ENCODE measurements around the gene TAF1C.

TAF1C gene

DNA sequence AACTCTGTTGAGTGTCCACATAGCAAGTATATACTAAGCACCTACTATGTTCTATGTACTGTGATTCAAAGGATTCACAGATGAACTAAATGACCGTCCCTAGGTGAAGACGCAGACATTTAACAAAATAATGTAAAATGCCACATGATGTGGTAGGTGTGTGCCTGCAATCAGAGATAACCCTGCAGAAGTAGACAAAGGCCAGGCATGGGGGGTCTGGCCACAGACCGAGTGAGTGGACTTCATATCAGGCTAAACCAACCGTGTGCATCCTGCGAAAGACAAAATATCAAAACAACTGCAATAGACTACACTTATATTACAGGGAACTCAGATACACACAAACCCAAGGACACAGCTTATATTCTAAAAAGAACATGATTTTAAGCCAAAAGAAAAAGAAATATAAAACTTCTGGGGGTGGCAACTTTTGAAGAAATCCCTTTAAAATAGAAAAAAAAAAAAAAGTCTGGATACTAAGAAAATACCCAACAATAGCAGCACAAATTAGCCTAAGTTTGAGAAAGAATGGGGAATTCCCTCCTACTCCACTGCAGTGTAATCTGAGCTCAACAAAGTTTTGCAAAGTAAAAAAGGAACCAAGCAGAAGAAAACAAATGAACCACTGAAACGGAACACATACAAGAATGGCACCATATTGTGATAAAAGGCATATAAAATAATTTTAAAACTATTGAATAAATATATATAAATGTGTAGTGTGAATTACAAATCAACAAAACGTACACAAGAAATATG is 54.2 kb downstream of the TAF1C start:
- Histone ChIP-seq H3K9ac (ENCODE audit: low read depth, low read length) (no peak overlapping the region), H3K36me3 (ENCODE audit: control insufficient read depth, insufficient read depth, low read length) (no peaks in the 10 kb centered on the region), H3K4me3 (ENCODE audit: low read depth, low read length) (no peak overlapping the region), H3K27me3 (ENCODE audit: control insufficient read depth, insufficient read depth, low read length) (no peaks in the 10 kb centered on the region), H3K4me1 (ENCODE audit: control insufficient read depth, insufficient read depth, low read length) (peaks cover 10% of the 10 kb centered on the region), H3K9me3 (ENCODE audit: control insufficient read depth, insufficient read depth, low read length) (no peaks in the 10 kb centered on the region)

DNA sequence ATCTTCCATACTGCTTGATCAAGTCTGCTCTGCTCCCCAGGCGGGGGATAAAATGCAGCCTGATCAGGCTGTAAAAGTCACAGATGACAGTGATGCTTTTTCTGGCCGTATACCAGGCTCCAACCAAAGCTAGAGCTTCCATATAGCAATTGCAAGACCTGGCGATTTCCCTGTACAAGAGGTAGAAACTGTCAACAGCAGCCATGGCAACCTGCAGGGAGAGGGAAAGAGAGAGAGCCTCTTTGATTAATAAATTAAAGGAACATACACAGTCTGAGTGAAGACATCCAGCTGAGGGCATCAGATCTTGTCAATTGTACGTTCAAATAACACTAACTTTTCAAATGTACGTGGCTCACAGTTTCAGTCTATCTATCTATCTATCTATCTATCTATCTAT is 55.7 kb downstream of the TAF1C start:
- Histone ChIP-seq H3K4me3 (ENCODE audit: low read depth, low read length) (no peak overlapping the region), H3K9me3 (ENCODE audit: control insufficient read depth, insufficient read depth, low read length) (no peaks in the 10 kb centered on the region), H3K36me3 (ENCODE audit: control insufficient read depth, insufficient read depth, low read length) (no peaks in the 10 kb centered on the region), H3K9ac (ENCODE audit: low read depth, low read length) (no peak overlapping the region), H3K27me3 (ENCODE audit: control insufficient read depth, insufficient read depth, low read length) (no peaks in the 10 kb centered on the region), H3K4me1 (ENCODE audit: control insufficient read depth, insufficient read depth, low read length) (peaks cover 4% of the 10 kb centered on the region)

All from iPS-15b (cell line).